Activated naive CD8-positive, alpha-beta T cell treated with anti-CD3 and anti-CD28 coated beads, Interleukin-2, amount 10 ng/mL, durations not matched to agents 7 days and 5 days (primary cell): ENCODE data around the gene MRPS18C. TPM values are rescaled to one million over a fixed set of nuclear protein-coding genes. Genes with fewer than 3 reads are reported as not detected.
"Not testable (repeated sequence)": the region's sequence is repeated elsewhere in the genome, so short reads cannot be mapped to it uniquely, and the experiment has no call there.

Experiments used
- ATAC-seq: fragments of 150-1000 bp; cut with Tn5 transposase; one replicate; pipeline ENCODE4 v1.10.0; 2021; ENCODE audit warnings: low read depth, moderate library complexity
- POLR2A ChIA-PET: fragments of 350-600 bp; sonication (Branson Sonifier 250); formaldehyde crosslinking; loops from one replicate; lab custom pipeline; 2021; ENCODE audit warnings: antibody characterized with exemption; lab: Charles Lee
- DNase-seq: peaks from one replicate; pipeline ENCODE4 v3.0.0; 2021
- H3K27ac Mint-ChIP-seq: one replicate; pipeline ENCODE4 v1.8.0; 2022; ENCODE audit warnings: mild to moderate bottlenecking, mixed read lengths
- H3K27me3 Mint-ChIP-seq: one replicate; pipeline ENCODE4 v1.8.0; 2022; ENCODE audit warnings: mild to moderate bottlenecking, moderate library complexity, mixed read lengths
- H3K36me3 Mint-ChIP-seq: one replicate; pipeline ENCODE4 v1.8.0; 2021; ENCODE audit warnings: mild to moderate bottlenecking, mixed read lengths
- H3K4me1 Mint-ChIP-seq: one replicate; pipeline ENCODE4 v1.8.0; 2021; ENCODE audit warnings: mixed read lengths
- H3K4me3 Mint-ChIP-seq: one replicate; pipeline ENCODE4 v1.8.0; 2022; ENCODE audit warnings: mild to moderate bottlenecking, moderate library complexity, mixed read lengths
- H3K9me3 Mint-ChIP-seq: one replicate; pipeline ENCODE4 v1.8.0; 2021; ENCODE audit warnings: mixed read lengths
- total RNA-seq, 2 experiments: library from RNA; stranded (reverse); gene quantifications; one replicate each; pipeline ENCODE4 v1.2.3, GENCODE V29; 2021

Gene MRPS18C
- total RNA-seq, 2 experiments from 2014 or later = 53.6 to 60.4 TPM

DNA sequence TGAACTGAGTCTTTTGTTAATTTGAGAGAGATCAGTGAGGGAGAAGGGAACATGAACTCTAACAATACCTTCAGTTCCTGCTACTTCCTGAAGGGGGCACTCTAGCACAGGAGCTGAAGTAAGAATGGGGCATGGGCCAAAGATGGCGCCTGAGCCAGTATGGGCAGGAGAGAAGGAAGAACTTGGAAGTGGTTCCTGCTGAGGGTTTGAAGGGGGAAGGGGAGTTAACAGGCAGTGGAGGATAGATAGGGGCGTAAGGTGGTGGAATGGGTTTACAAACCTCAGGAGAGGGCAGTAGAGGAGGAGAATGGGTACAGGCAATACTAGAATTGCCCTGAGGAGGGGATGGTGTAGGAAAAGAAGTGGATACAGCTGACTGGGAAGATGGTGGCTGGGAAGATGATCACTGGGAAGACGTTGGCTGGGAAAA is 53.3 kb downstream of the MRPS18C start:
- H3K9me3 Mint-ChIP-seq, H3K4me1 Mint-ChIP-seq, POLR2A ChIA-PET, ATAC-seq, H3K27ac Mint-ChIP-seq, DNase-seq, H3K36me3 Mint-ChIP-seq, H3K4me3 Mint-ChIP-seq, H3K27me3 Mint-ChIP-seq: not testable (repeated sequence)

DNA sequence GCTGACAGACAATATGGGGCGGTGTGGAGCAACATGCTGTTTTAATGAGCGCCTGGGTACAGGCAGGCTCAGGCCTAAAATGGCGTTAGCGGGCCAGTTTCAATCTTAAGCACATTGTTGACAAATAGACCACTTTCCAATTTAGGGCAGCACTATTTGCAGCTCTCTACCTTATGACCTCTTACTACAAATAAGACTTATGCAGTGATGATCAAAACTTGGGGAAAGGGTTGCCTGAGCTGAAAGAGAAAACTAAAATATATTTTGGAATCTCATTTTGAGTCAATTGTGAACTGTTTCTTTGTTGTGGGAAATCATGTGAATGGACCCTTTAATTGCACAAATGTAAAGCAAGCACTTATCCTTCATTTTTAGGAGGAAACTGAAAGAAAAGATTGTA is 54.6 kb downstream of the MRPS18C start:
- POLR2A ChIA-PET = no interaction called here
- no peaks in the 10 kb centered on the region for H3K27me3 Mint-ChIP-seq
- H3K27ac Mint-ChIP-seq = no peak overlapping the region
- H3K4me3 Mint-ChIP-seq = no peak overlapping the region
- no peaks in the 10 kb centered on the region for H3K36me3 Mint-ChIP-seq
- peaks cover 4% of the 10 kb centered on the region for H3K4me1 Mint-ChIP-seq
- H3K9me3 Mint-ChIP-seq = no peaks in the 10 kb centered on the region
- ATAC-seq (no peak), DNase-seq (no peak)

Other genes with a start within 250 kb of the MRPS18C start
- 10 to 100 TPM; 13.1 to 15.5 TPM for gene COQ2, start 171.3 kb upstream of the MRPS18C start, total RNA-seq
- gene HPSE, start 121.2 kb upstream of the MRPS18C start, total RNA-seq = 10 to 100 TPM; 16.5 to 17.3 TPM
- 10 to 100 TPM; 27.4 to 28.7 TPM for gene HELQ, start 235 bp upstream of the MRPS18C start, total RNA-seq
- gene ABRAXAS1, start 29.0 kb downstream of the MRPS18C start, total RNA-seq = 10 to 100 TPM; 20.1 to 21.7 TPM
- 1 to 10 TPM; 3.1 to 3.4 TPM for gene GPAT3, start 80.0 kb downstream of the MRPS18C start, total RNA-seq